CD4-positive, alpha-beta T cell treated with Interleukin-6 for 4 hours (primary cell): ENCODE results near the gene DAB2IP.

Experiments
- DNase-seq: peaks from one replicate; pipeline ENCODE4 v3.0.0-alpha.2; 2020; ENCODE audit warnings: mixed read lengths

Gene DAB2IP

GRCh38 chr9:121748727-121749423, 97.4 kb downstream of the DAB2IP start:
- DNase-seq, result no peak

- DNase-seq, result no peak
Observed at GRCh38 chr9:121749614-121750013, 98.2 kb downstream of the DAB2IP start.

- no peak for DNase-seq
Observed at GRCh38 chr9:121750259-121750714, 98.9 kb downstream of the DAB2IP start.

GRCh38 chr9:121750715-121751623, 99.5 kb downstream of the DAB2IP start:
- no peak for DNase-seq

- DNase-seq, result no peak
Observed at GRCh38 chr9:121751686-121752445, 100.4 kb downstream of the DAB2IP start.

GRCh38 chr9:121752929-121753328, 101.5 kb downstream of the DAB2IP start:
- no peak for DNase-seq

- no peak for DNase-seq
Observed at GRCh38 chr9:121753802-121754654, 102.6 kb downstream of the DAB2IP start.

- DNase-seq, result no peak
Observed at GRCh38 chr9:121754655-121755436, 103.4 kb downstream of the DAB2IP start.

- DNase-seq, result no peak
Observed at GRCh38 chr9:121755581-121755980, 104.1 kb downstream of the DAB2IP start.

GRCh38 chr9:121756474-121757280, 105.2 kb downstream of the DAB2IP start:
- no peak for DNase-seq

- no peak for DNase-seq
Observed at GRCh38 chr9:121757281-121757585, 105.8 kb downstream of the DAB2IP start.

- DNase-seq, result no peak
Observed at GRCh38 chr9:121758693-121759092, 107.3 kb downstream of the DAB2IP start.

GRCh38 chr9:121759996-121760395, 108.6 kb downstream of the DAB2IP start:
- DNase-seq, result no peak

- no peak for DNase-seq
Observed at GRCh38 chr9:121760571-121760970, 109.1 kb downstream of the DAB2IP start.

GRCh38 chr9:121763131-121763530, 111.7 kb downstream of the DAB2IP start:
- no peak for DNase-seq

GRCh38 chr9:121763561-121764370, 112.3 kb downstream of the DAB2IP start:
- DNase-seq, result no peak

- no peak for DNase-seq
Observed at GRCh38 chr9:121764371-121764730, 112.9 kb downstream of the DAB2IP start.

GRCh38 chr9:121765021-121765950, 113.9 kb downstream of the DAB2IP start:
- DNase-seq, result no peak
